Fibroblast of lung (primary cell): Measurements from ENCODE around the gene ZFYVE28.

Experiments used
- EZH2 ChIP-seq: IDR thresholded peaks from 2 replicates; pipeline ENCODE4 v1.5.1; 2012; ENCODE audit warnings: low read length, control low read depth, mild to moderate bottlenecking; ENCODE audit errors: missing control alignments
- TF ChIP-seq, protein P1 (sequence below), 2 donors: IDR thresholded peaks in 1 of 2; conservative IDR thresholded peaks in 1 of 2; 1 replicate in 1 of 2; 2 replicates in 1 of 2; pipeline ENCODE4 v1.5.1; 2011 to 2012; ENCODE audit warnings: low read length in 2 of 2, control low read depth in 1 of 2, inconsistent platforms in 1 of 2, low read depth in 1 of 2, mild to moderate bottlenecking in 1 of 2

DNA sequence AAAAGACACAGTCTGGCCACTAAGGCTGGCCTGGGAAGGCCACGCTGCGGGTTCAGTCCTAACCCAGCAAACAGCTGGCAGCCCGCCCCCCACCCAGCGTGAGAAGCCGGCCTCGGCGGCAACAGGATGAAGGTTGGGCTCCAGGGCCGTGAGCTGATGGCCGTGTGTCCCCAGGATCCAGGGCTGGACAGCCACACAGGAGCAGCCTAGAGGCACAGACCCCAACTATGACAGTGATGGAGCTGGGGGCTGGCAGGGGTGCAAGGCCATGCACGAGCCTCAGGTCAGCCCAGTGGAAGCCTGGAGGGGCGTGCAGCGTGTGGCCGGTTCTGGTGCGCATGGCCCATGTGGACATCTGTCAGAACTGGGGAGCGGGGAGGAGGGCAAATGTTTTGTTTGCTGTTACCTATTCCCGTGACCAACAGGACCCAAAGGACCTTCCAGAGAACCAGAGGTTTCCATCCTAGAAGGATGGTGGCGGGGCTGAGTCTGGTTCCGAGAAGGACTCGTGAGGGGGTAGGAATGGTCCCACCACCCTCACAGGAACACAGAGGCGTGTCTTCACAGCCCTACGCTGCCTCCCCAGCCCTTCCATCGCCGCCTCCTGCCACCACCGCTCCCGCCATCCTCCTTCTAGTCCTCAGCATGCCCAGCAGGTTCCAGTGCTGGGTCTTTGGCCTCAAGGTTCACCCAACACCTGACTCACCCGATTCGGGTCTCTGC, 46.5 kb downstream of the ZFYVE28 start:
- no peak for TF ChIP-seq EZH2
- TF ChIP-seq, protein P1, sequence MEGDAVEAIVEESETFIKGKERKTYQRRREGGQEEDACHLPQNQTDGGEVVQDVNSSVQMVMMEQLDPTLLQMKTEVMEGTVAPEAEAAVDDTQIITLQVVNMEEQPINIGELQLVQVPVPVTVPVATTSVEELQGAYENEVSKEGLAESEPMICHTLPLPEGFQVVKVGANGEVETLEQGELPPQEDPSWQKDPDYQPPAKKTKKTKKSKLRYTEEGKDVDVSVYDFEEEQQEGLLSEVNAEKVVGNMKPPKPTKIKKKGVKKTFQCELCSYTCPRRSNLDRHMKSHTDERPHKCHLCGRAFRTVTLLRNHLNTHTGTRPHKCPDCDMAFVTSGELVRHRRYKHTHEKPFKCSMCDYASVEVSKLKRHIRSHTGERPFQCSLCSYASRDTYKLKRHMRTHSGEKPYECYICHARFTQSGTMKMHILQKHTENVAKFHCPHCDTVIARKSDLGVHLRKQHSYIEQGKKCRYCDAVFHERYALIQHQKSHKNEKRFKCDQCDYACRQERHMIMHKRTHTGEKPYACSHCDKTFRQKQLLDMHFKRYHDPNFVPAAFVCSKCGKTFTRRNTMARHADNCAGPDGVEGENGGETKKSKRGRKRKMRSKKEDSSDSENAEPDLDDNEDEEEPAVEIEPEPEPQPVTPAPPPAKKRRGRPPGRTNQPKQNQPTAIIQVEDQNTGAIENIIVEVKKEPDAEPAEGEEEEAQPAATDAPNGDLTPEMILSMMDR (conservative IDR thresholded peaks at IDR 0.05 in 1 of 2, IDR thresholded peaks at IDR 0.05 in 1 of 2; ENCODE audit: low read depth in 1 of 2, low read length in 2 of 2) = no peak
